GM10266 (cell line): Measurements from ENCODE around the gene MACF1.

Experiments
- DNase-seq: peaks from one replicate; pipeline ENCODE4 v3.0.0; 2012; ENCODE audit errors: extremely low spot score
- CTCF ChIP-seq: IDR thresholded peaks from 2 replicates; pipeline ENCODE4 v1.5.1; 2012; ENCODE audit warnings: mild to moderate bottlenecking, low read depth; ENCODE audit not compliant: control insufficient read depth, insufficient read depth; ENCODE audit errors: missing control alignments

The MACF1 gene

DNA sequence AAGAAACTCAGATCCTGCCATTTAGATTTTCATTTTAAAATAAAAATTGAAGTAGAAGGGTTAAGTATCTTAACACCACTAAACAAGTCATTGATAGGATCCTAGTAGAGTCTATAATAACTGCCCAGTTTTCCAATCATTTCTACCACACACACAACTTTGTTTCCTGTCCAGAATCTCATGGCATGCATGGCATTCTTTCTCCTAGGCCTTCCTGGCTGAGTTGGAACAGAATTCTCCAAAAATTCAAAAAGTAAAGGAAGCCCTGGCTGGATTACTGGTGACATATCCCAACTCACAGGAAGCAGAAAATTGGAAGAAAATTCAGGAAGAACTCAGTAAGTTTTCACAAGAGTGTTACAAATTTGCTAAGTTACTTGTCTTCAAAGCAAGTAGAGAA, 175.5 kb downstream of the MACF1 start:
- no peak for DNase-seq
- no peak for TF ChIP-seq CTCF

DNA sequence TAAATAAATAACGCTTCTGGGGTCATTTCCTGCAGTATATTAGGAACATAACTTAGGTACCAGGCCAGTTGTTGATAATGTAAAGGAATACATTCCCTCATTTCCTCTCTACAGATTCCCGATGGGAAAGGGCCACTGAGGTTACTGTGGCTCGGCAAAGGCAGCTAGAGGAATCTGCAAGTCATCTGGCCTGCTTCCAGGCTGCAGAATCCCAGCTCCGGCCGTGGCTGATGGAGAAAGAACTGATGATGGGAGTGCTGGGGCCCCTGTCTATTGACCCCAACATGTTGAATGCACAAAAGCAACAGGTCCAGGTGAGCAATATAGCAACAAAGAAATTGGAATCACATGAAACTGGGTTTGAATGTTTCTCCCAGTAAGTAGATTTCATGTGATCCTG, 177.3 kb downstream of the MACF1 start:
- no peak for DNase-seq
- no peak for TF ChIP-seq CTCF

GRCh38 chr1:39384305-39384704, 179.8 kb downstream of the MACF1 start:
- DNase-seq: no peak
- TF ChIP-seq CTCF: no peak

- DNase-seq: no peak
- TF ChIP-seq CTCF: no peak
Measured at GRCh38 chr1:39385067-39385988, 180.8 kb downstream of the MACF1 start.

DNA sequence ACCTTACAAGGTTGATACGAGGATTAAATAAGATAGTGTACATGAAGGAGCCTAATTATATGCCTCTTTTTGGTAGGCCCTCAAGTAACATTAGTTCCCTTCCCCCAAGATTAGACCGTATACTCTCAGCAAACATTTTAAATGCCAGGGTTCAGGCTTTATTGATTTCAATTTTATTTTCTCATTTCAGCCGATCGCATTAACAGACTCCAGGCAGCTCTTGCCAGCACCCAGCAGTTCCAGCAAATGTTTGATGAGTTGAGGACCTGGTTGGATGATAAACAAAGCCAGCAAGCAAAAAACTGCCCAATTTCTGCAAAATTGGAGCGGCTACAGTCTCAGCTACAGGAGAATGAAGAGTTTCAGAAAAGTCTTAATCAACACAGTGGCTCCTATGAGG, 182.5 kb downstream of the MACF1 start:
- DNase-seq: no peak
- no peak for TF ChIP-seq CTCF

DNA sequence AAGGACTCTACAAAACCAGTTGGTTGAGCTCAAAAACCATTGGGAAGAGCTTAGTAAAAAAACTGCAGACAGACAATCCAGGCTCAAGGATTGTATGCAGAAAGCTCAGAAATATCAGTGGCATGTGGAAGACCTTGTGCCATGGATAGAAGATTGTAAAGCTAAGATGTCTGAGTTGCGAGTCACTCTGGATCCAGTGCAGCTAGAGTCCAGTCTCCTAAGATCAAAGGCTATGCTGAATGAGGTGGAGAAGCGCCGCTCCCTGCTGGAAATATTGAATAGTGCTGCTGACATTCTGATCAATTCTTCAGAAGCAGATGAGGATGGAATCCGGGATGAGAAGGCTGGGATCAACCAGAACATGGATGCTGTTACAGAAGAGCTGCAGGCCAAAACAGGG, 183.0 kb downstream of the MACF1 start:
- TF ChIP-seq CTCF: no peak
- DNase-seq: no peak
